ENCODE results near the gene EXT2. TPM values are rescaled to one million over a fixed set of nuclear protein-coding genes. Genes with fewer than 3 reads are reported as not detected.

EXT2 gene
- total and polyA plus RNA-seq, 2 experiments from 2014 or later, result 15.9 to 48.6 TPM

GRCh38 chr11:44185522-44185921 is 90.0 kb downstream of the EXT2 start (continued):
- no peak for TF ChIP-seq CTCF (conservative IDR thresholded peaks at IDR 0.05; ENCODE audit: low read depth in 2 of 2)
- TF ChIP-seq REST (IDR thresholded peaks at IDR 0.05; ENCODE audit: unreplicated experiment), result no peak
- TF ChIP-seq POLR2AphosphoS5 (IDR thresholded peaks at IDR 0.05; ENCODE audit: low read depth), result no peak
- TF ChIP-seq EZH2phosphoT487 (IDR thresholded peaks at IDR 0.05; ENCODE audit: unreplicated experiment), result no peak

GRCh38 chr11:44186321-44186930 is 90.9 kb downstream of the EXT2 start:
- peaks cover 12% of the 10 kb centered on the region for H3K4me1 ChIP-seq (ENCODE audit: insufficient read depth)
- H3K9me3 Mint-ChIP-seq, result peaks cover 29% of the 10 kb centered on the region
- peaks cover 5% of the 10 kb centered on the region for H3K27me3 Mint-ChIP-seq (ENCODE audit: insufficient read depth, low read depth, poor library complexity)
- DNase-seq (ENCODE audit: low spot score), result no peak
- H3K36me3 Mint-ChIP-seq (ENCODE audit: low read depth), result peaks cover 34% of the 10 kb centered on the region
- no peaks in the 10 kb centered on the region for H3K27me3 ChIP-seq (ENCODE audit: insufficient read depth)
- no peaks in the 10 kb centered on the region for H3F3A ChIP-seq (replicated peaks; ENCODE audit: low read depth)
- 0 out of 2 replicates have a peak, but pooled peaks cover 5% of the 10 kb centered on the region for H3K79me2 ChIP-seq (replicated peaks; ENCODE audit: insufficient read depth)
- H3K4me3 ChIP-seq, result no peak overlapping the region
- no peak overlapping the region for H3K4me3 Mint-ChIP-seq
- H4K20me1 ChIP-seq (replicated peaks; ENCODE audit: insufficient read depth), result no peaks in the 10 kb centered on the region; the same call in 1 of the 2 replicates
- 0 out of 2 replicates have a peak, but pooled peaks cover 4% of the 10 kb centered on the region for H3K36me3 ChIP-seq (ENCODE audit: insufficient read depth)
- ATAC-seq, result no peak
- H3K4me2 ChIP-seq, result no peak overlapping the region
- H2AFZ ChIP-seq, result no peak overlapping the region
- H3K27ac ChIP-seq (ENCODE audit: low read depth), result no peak overlapping the region
- no peaks in the 10 kb centered on the region for H3K9me2 ChIP-seq (ENCODE audit: insufficient read depth)
- H3K4me1 Mint-ChIP-seq, result peaks cover 12% of the 10 kb centered on the region
- H3K27ac Mint-ChIP-seq, result no peak overlapping the region
- no peak for TF ChIP-seq JUNB (IDR thresholded peaks at IDR 0.05; ENCODE audit: unreplicated experiment)
- TF ChIP-seq CTCF (conservative IDR thresholded peaks at IDR 0.05; ENCODE audit: low read depth in 2 of 2), result no peak
- TF ChIP-seq ZNF331 (CRISPR knock-in tag; IDR thresholded peaks at IDR 0.05; ENCODE audit: low read depth), result no peak
- TF ChIP-seq STAT1 (IDR thresholded peaks at IDR 0.05; ENCODE audit: unreplicated experiment), result no peak
- no peak for TF ChIP-seq POLR2AphosphoS5 (IDR thresholded peaks at IDR 0.05; ENCODE audit: low read depth)
- TF ChIP-seq EZH2phosphoT487 (IDR thresholded peaks at IDR 0.05; ENCODE audit: unreplicated experiment), result no peak
- TF ChIP-seq CREB1 (CRISPR knock-in tag; IDR thresholded peaks at IDR 0.05; ENCODE audit: low read depth), result no peak
- TF ChIP-seq NANOG (IDR thresholded peaks at IDR 0.05; ENCODE audit: borderline replicate concordance), result no peak
- TF ChIP-seq ZNF114 (CRISPR knock-in tag; IDR thresholded peaks at IDR 0.05), result no peak
- TF ChIP-seq REST (IDR thresholded peaks at IDR 0.05; ENCODE audit: unreplicated experiment), result no peak
